Measurements from ENCODE around the gene CELF1. TPM values are rescaled to one million over a fixed set of nuclear protein-coding genes. Genes with fewer than 3 reads are reported as not detected.
A peak's percentile ranks its signal among the peaks of the same experiment; 100 is the strongest.

Gene CELF1
- total and polyA plus RNA-seq, 9 of the 15 experiments (the other 6 are each of a cell fraction or from before 2014, with no cell fraction given) = 11.3 to 142 (median 77.4) TPM

DNA sequence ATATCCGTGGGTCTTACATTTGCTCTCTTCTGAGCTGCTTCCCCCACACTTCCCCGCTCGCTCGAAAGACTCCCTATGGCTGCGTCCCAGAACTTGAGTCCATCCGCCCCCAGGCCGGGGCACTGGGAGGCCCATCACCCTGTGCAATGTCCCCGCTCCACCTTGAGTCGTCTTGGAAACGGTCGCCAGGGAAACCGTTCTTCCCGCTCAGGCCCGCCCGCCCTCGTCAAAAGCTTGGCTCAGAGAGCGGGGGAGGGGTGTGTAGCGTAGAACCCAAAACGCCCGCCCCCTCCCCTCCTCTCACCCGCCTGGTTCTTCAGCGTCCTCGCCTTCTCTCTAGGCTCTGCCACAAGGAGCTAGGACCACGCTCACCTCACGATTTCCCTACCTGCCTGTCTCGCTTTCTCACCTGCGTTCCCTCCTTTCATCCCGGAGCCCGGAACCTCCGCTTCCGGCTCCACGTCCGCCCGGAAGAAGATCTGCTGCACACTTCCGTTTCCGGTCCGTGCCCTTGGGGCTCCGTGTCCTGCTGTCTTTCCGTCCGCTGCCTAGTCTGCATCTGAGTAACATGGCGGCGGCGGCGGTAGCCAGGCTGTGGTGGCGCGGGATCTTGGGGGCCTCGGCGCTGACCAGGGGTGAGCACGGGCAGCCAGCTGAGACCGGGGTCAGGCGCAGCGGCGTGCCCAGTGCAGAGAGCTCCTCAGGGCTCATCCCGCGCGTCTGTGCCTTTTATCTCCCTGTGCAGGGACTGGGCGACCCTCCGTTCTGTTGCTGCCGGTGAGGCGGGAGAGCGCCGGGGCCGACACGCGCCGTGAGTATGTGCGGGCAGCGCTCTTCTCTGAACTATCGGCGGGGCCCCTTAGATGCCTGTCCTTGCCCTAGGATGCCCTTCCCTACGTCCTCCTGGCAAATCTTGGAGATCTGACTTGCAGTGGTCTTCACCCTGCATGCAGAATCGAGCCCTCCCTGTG, 25.9 kb upstream of the CELF1 start, which contains the start of the genes KBTBD4 and NDUFS3 (continued):
- TF ChIP-seq, protein P1, sequence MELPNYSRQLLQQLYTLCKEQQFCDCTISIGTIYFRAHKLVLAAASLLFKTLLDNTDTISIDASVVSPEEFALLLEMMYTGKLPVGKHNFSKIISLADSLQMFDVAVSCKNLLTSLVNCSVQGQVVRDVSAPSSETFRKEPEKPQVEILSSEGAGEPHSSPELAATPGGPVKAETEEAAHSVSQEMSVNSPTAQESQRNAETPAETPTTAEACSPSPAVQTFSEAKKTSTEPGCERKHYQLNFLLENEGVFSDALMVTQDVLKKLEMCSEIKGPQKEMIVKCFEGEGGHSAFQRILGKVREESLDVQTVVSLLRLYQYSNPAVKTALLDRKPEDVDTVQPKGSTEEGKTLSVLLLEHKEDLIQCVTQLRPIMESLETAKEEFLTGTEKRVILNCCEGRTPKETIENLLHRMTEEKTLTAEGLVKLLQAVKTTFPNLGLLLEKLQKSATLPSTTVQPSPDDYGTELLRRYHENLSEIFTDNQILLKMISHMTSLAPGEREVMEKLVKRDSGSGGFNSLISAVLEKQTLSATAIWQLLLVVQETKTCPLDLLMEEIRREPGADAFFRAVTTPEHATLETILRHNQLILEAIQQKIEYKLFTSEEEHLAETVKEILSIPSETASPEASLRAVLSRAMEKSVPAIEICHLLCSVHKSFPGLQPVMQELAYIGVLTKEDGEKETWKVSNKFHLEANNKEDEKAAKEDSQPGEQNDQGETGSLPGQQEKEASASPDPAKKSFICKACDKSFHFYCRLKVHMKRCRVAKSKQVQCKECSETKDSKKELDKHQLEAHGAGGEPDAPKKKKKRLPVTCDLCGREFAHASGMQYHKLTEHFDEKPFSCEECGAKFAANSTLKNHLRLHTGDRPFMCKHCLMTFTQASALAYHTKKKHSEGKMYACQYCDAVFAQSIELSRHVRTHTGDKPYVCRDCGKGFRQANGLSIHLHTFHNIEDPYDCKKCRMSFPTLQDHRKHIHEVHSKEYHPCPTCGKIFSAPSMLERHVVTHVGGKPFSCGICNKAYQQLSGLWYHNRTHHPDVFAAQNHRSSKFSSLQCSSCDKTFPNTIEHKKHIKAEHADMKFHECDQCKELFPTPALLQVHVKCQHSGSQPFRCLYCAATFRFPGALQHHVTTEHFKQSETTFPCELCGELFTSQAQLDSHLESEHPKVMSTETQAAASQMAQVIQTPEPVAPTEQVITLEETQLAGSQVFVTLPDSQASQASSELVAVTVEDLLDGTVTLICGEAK (IDR thresholded peaks at IDR 0.05) = peak; percentile 100
- TF ChIP-seq, protein P1 (CRISPR knock-in tag; IDR thresholded peaks at IDR 0.05) = no peak
- peak; percentile 80; the same call in 1 of the 2 replicates for TF ChIP-seq PHF21A (IDR thresholded peaks at IDR 0.05; ENCODE audit: borderline replicate concordance, low read depth)
- peak; percentile 88 for TF ChIP-seq CREM (IDR thresholded peaks at IDR 0.05; ENCODE audit: low read depth)
- peak; percentile 90 for TF ChIP-seq RNF2 (IDR thresholded peaks at IDR 0.05)
- TF ChIP-seq, protein P2, sequence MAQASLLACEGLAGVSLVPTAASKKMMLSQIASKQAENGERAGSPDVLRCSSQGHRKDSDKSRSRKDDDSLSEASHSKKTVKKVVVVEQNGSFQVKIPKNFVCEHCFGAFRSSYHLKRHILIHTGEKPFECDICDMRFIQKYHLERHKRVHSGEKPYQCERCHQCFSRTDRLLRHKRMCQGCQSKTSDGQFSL (CRISPR knock-in tag; IDR thresholded peaks at IDR 0.05) = 0 out of 2 replicates have a peak, but pooled peaks have one; percentile 47
- TF ChIP-seq, protein P2 (tag; IDR thresholded peaks at IDR 0.05) = no peak
- TF ChIP-seq NFXL1 (CRISPR knock-in tag; IDR thresholded peaks at IDR 0.05) = no peak
- peak; percentile 71; the same call in 1 of the 2 replicates for TF ChIP-seq SMARCE1 (IDR thresholded peaks at IDR 0.05)
